Cardiac fibroblast (primary cell): ENCODE measurements around the gene KCNMA1.
"Not testable (repeated sequence)": the region's sequence is repeated elsewhere in the genome, so short reads cannot be mapped to it uniquely, and the experiment has no call there.

Experiments used
- DNase-seq, 2 donors: peaks; one replicate each; pipeline versions ENCODE4 v3.0.0 to v3.0.0-alpha.2; 2010; ENCODE audit warnings: low read depth in 2 of 2
- H3K4me3 ChIP-seq, 2 donors: replicated peaks in 1 of 2; 1 replicate in 1 of 2; 2 replicates in 1 of 2; pipeline ENCODE4 v1.5.1; 2011; ENCODE audit warnings: low read depth in 2 of 2, low read length in 2 of 2, mild to moderate bottlenecking in 2 of 2, moderate library complexity in 1 of 2
- TF ChIP-seq, protein P1 (sequence below): IDR thresholded peaks from one replicate; pipeline ENCODE4 v1.5.1; 2011; ENCODE audit warnings: low read depth, mild to moderate bottlenecking, low read length, inconsistent platforms

The KCNMA1 gene

DNA sequence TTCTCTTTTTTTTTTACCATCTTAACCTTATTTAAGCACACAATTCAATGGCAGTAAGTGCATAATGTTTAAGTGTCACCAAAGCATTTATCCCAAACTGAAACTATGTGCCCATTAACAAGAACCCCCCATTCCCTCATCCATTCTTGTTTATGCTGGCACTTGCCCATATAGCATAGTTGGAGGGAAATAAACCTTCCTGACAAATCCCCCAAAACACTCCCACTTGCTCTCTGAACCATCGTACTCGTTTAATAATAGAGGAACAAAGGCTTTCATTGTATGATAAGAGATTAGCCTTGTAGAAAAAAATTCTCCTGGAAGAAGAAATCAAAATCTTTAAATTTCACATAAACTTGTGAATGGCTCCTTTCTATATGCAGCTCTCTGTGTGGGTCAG is 26.4 kb upstream of the KCNMA1 start:
- TF ChIP-seq, protein P1, sequence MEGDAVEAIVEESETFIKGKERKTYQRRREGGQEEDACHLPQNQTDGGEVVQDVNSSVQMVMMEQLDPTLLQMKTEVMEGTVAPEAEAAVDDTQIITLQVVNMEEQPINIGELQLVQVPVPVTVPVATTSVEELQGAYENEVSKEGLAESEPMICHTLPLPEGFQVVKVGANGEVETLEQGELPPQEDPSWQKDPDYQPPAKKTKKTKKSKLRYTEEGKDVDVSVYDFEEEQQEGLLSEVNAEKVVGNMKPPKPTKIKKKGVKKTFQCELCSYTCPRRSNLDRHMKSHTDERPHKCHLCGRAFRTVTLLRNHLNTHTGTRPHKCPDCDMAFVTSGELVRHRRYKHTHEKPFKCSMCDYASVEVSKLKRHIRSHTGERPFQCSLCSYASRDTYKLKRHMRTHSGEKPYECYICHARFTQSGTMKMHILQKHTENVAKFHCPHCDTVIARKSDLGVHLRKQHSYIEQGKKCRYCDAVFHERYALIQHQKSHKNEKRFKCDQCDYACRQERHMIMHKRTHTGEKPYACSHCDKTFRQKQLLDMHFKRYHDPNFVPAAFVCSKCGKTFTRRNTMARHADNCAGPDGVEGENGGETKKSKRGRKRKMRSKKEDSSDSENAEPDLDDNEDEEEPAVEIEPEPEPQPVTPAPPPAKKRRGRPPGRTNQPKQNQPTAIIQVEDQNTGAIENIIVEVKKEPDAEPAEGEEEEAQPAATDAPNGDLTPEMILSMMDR = no peak
- no peak for DNase-seq
- H3K4me3 ChIP-seq = no peak overlapping the region

DNA sequence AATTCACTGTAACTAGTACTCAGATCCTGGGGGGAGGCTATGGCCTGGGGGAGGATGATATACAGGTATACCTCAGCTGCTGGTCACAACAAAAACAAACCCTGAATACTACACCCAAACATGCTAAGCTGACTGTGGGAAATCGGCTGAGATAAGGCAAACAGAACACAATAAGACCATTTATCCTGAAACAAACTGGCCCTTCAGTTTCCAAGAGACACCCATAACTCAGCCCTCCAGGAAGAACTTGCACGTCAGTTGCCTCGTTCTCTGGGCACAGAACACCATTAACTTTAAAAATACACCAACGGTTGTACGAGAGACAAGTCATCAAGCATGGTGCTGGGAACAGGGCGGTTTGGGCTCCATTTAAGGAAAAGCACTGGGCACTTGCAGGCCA is 24.1 kb upstream of the KCNMA1 start:
- no peak for DNase-seq
- TF ChIP-seq, protein P1 = no peak
- no peak overlapping the region for H3K4me3 ChIP-seq

DNA sequence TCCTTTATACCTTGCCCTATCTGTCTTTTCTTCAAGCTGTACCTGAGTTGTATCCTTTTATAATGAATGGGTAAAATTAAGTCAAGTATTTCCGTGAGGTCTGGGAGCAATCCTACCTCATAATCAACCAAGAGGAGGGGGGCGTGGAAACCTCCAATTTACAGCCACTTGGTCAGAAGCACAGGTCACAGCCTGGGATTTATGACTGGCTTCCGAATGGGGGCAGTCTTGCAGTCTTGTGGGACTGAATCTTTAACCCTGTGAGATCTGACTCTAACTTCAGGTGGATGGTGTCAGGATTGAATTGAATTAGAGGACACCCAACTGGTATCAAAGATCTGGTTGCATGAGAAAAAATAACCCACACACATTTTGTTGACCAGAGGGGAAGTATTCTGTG is 23.5 kb upstream of the KCNMA1 start:
- DNase-seq = no peak
- TF ChIP-seq, protein P1 = no peak
- no peak overlapping the region for H3K4me3 ChIP-seq

DNA sequence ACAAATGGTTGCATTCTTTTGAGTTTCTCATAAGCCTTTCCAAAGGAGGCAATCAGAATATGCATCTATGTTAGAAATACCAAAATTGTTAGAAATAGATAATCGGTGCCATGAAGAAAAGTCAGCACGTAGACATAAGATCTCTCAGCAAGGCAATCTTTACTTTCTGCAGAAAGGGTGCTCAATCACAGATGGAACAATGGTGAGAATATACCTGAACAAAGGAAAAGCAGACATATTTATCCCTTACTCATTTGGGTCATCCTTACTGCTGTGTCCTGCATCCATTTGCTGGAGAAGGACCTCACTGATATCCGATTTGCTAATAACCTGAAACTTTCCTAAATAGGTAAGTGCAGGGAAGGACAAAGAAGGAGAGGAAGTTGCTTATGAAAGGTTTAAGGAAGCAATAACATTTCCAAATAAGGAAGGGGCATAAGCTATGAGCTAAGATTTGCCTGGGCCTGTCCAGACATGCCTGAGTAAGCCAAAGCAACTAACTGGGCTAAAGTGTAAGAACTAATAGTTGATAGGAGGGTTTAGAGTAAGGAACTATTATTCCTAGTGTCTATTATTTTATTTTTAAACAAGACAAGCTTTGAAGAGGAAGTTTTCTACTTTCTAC is 21.6 kb upstream of the KCNMA1 start:
- not testable (repeated sequence) for DNase-seq

DNA sequence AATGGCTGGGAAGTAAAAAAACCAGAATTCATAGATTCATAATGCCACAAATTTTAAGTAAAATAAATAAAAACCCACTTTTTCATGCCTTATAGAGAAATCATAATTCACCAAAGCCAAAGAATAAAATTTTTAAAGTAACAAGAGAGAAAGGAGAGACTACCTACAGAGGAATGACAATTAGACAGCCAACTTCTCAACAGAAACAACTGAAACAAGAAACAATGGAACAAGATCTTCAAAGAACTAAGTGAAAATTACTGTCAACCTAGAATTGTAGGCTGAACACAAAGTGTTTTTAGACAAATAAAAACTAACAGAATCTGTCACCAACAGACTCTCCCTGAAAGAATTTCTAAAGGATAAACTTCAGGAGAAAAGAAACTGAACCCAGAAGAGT is 15.6 kb upstream of the KCNMA1 start:
- TF ChIP-seq, protein P1 = no peak
- no peak for DNase-seq

More for the DNA sequence above, 21.6 kb upstream of the KCNMA1 start:
- H3K4me3 ChIP-seq = not testable (repeated sequence)

DNA sequence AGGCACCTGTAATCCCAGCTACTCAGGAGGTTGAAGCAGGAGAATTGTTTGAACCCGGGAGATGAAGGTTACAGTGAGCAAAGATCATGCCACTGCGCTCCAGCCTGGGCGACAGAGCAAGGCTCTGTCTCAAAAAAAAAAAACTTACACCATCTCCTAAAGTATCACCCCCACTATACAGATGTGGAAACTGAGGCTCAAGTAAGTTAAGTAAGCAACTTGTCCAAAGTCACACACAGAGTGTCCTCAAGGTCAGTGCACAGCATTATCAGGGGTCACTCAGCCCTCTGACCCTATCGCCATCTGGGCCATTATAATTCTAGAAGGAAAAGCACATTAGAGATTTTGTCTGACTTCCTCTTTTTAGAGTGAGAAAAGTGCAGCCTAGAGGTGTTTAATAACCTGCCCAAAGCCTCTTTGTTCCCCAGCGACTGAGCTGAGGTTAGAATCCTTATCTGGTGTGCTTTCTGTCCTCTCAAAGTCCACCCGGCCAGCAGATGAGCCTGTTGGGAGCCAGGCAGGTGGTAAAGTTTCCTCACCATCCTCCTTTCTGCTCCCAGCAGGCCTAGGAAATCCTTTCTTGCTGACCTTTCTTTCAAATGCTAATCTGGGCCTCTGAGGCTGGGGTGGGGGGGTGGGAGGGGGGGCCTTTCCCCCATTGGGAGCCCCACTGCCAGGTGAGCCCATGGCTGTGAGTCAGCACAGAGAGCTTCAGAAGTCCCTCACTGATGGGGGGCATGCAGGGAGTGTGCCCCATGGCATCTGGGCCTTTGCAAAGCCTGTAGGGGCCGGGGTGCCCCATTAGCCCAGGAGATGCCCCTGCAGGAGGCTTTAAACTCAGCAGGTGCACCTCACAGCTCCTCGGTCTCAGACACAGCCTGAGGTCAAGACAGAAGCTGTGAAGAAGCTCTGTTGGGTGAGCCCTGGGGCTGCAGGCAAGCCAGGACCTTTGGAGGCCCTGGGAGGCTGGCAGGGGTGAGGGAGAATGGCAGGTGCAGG is 12.0 kb upstream of the KCNMA1 start:
- DNase-seq = no peak
- TF ChIP-seq, protein P1 = no peak

More for the DNA sequence above, 15.6 kb upstream of the KCNMA1 start:
- no peak overlapping the region for H3K4me3 ChIP-seq

DNA sequence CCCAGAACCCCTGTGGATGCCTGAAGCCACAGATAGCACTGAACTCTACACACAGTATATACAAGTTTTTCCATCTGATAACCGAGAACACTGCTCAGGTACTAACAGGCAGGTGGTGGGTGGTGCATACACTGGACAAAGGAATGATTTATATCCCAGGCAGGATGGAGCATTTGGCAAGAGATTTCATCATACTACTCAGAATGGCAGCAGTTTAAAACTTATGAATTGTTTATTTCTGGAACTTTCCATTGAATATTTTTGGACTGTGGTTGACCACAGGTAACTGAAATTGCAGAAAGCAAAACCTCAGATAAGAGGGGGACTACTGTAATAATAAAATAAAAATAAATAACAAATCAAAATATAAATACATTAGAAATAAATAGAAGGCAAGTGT is 10.9 kb upstream of the KCNMA1 start:
- no peak overlapping the region for H3K4me3 ChIP-seq
- no peak for DNase-seq
- TF ChIP-seq, protein P1 = no peak

More for the DNA sequence above, 12.0 kb upstream of the KCNMA1 start:
- H3K4me3 ChIP-seq = no peak overlapping the region
